Skeletal muscle cell (primary cell): Measurements from ENCODE around the gene GOLGA8R.
"Not testable (repeated sequence)": the region's sequence is repeated elsewhere in the genome, so short reads cannot be mapped to it uniquely, and the experiment has no call there.

Experiments used
- DNase-seq: peaks from one replicate; pipeline ENCODE4 v3.0.0-alpha.2; 2010; ENCODE audit warnings: low read depth
- H3K4me3 ChIP-seq: 2 replicates; pipeline ENCODE4 v1.5.1; 2011; ENCODE audit warnings: low read depth, mild to moderate bottlenecking, control low read depth, low read length, moderate library complexity

The GOLGA8R gene, protein sequence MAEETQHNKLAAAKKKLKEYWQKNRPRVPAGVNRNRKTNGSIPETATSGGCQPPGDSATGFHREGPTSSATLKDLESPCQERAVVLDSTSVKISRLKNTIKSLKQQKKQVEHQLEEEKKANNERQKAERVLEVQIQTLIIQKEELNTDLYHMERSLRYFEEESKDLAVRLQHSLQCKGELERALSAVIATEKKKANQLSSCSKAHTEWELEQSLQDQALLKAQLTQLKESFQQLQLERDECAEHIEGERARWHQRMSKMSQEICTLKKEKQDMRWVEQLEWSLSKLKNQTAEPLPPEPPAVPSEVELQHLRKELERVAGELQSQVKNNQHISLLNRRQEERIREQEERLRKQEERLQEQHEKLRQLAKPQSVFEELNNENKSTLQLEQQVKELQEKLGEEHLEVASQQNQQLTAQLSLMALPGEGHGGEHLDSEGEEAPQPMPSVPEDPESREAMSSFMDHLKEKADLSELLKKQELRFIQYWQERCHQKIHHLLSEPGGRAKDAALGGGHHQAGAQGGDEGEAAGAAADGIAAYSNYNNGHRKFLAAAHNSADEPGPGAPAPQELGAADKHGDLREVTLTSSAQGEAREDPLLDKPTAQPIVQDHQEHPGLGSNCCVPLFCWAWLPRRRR

DNA sequence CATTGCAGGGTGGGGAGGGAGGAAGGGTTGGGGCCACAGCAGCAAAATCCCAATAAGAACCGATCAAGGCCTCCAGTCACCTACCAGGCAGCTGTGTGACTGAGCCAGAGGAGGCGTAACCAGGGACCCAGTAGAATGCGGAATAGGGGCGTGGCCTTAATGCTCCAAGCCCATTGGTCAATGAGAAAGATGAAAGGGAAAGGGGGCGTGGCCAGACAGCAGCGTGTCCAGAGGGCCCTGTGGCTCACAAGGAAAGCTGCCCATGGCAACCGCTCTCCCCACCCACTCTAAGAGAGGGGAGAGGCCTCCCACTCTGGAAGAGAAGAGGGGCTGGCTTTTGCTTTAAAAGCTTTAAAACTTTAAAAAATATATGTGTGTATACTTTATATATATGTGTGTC is at the start of gene GOLGA8R:
Gene GOLGA8R (minus strand): TSS at position 101 of the 400 bp plus-strand sequence. CDS start 98 bp downstream, at position 3.
- DNase-seq, H3K4me3 ChIP-seq: not testable (repeated sequence)

DNA sequence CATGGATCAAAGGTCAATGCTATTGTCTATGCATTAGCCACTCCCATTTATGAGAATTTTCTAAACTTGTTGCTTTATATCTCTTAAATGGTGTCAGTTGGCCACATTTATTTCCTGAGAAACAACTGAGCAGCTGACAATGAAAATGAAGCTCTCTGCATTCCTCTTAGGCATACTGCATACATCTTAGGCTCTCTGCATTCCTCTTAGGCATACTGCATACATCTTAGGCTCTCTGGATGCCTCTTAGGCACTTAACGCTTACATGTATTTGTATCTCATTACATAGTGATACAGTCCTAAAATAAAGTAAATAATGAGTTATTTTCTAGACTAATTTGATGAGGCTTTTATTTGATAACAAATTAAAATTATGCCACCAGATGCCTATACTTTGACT is 49.8 kb upstream of the GOLGA8R start:
- not testable (repeated sequence) for DNase-seq, H3K4me3 ChIP-seq

DNA sequence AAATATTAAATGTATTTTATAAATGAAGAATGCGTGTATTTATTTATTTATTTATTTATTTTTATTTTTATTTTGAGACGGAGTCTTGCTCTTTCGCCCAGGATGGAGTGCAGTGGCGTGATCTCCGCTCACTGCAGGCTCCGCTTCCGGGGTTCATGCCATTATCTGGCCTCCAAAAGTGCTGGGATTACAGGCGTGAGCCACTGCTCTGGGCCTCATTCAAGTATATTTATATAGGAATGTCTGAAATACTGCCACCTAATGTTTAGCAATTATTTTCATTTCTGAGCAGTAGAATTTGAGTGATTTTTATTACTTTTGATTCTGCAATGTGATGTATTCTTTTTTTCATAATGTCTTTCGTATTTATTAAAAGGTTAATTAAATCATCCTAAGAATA is 48.1 kb upstream of the GOLGA8R start:
- not testable (repeated sequence) for DNase-seq, H3K4me3 ChIP-seq

DNA sequence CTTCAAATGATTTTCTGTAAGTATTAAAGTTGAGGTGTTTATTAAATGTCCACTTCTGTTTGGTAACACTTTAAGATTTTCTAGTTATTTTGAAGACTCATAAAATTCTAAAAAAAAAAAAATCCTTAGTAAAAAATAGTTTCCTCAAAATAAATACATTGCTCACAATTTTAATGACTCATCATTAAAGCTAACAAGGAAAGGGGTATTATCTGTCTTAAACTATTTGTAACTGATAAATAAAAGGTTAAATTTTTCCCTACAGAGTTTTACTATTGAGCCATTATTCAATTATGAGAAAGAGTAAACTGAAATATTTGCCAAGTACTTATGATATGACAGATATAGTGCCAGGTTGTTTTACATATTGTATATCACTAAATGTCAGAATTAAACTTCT is 38.6 kb upstream of the GOLGA8R start:
- DNase-seq, H3K4me3 ChIP-seq: not testable (repeated sequence)

DNA sequence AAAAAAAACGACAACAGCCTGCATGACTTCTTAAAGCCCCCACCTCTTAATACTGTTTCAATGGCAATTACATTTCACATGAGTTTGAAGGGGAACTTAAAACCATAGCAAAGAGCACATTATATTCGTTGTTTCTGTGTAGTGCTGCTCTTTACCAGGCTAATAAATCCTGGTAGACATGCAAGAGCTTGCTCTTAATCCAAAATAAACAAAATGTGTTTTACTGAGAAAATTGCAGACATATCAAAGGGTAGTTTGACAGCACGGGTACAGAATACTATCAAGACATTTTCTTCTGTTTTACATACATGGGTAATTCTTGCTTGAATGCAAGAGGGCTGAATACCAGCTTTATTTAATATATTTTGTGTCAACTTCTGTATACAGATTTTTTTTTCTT is 24.3 kb upstream of the GOLGA8R start:
- not testable (repeated sequence) for H3K4me3 ChIP-seq, DNase-seq

DNA sequence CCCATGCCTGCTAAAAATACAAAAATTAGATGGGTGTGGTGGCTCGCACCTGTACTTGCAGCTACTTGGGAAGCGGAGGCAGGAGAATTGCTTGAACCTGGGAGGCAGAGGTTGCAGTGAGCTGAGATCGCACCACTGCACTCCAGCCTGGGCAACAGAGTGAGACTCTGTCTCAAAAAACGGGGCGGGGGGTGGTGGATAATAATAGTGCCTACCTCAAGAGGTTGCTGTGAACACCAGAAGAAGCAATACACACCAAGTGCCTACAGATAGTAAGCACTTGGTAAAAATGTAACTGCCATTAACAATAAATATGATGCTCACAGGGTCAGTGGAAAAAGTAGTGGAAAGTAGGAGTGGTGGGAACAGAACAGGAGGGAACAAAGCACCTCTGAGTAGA is 21.8 kb upstream of the GOLGA8R start:
- not testable (repeated sequence) for DNase-seq, H3K4me3 ChIP-seq

DNA sequence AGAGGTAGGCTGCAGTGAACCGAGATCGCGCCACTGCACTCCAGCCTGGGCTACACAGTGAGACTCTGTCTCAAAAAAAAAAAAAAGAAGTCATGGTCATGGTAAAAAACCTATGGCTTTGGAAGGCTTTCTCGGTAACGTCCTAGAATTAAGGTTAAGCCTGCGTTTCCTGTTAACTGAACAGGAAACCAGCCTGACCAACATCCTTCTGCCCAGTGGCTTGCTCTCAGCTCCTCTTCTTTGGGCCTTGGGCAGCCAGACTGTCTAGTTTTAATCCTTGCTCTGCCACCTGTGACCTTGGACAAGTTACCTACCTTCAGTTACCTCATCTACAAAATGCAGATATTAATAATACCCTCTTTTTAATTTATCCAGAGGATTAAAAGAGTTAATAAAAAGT is 6.7 kb upstream of the GOLGA8R start:
- not testable (repeated sequence) for DNase-seq, H3K4me3 ChIP-seq

DNA sequence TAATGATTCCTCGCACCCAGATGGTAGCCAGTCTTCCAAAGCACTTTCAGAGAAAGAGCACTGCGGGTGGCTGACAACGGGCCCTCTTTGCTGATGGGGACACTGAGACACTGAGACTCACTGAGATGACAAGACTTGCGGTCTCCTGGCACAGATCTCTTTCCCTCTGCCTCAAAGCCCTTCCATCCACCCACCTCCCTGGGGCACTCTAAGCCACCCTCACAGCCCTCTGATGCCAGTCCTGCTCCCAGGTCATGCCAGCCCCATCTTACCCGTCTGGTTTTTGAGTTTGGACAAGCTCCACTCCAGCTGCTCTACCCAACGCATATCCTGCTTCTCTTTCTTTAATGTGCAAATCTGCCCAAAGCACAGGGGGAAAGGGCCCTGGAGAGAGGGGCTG is 6.4 kb downstream of the GOLGA8R start:
- H3K4me3 ChIP-seq, DNase-seq: not testable (repeated sequence)

DNA sequence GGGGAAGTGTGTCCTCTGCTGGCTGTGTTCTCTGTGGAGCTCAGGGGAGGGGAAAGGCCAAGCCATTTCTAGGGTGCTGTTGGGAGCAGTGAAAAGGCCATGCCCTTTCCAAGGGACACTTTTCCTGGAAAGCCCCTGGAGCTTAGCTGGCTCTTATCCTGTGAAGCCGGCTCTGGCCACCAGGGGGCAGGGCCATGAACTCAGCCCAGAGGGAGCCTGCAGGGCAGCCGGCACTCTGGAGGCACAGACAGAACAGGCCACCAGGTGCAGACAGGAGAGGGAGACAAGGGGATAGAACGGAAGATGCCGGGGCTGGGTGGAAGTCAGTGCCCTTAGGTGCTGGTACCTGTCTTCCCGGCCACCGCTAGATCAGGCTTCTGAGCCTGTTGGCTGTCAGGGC is 15.1 kb downstream of the GOLGA8R start:
- DNase-seq, H3K4me3 ChIP-seq: not testable (repeated sequence)

DNA sequence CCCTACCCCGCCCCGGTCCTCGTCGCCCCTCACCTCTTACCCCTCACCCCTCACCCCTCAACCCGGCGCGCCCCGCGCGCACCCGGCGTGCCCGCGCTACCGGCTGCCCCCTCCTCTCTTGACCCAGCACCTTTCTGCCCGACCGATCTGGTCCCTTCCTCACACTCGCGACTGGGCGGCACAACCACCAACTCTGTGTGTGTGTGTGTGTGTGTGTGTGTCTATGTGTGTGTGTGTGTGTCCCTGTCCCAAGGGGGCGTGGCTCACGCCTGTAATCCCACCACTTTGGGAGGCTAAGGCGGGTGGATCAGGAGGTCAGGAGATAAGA is 20.4 kb downstream of the GOLGA8R start:
- not testable (repeated sequence) for DNase-seq, H3K4me3 ChIP-seq

DNA sequence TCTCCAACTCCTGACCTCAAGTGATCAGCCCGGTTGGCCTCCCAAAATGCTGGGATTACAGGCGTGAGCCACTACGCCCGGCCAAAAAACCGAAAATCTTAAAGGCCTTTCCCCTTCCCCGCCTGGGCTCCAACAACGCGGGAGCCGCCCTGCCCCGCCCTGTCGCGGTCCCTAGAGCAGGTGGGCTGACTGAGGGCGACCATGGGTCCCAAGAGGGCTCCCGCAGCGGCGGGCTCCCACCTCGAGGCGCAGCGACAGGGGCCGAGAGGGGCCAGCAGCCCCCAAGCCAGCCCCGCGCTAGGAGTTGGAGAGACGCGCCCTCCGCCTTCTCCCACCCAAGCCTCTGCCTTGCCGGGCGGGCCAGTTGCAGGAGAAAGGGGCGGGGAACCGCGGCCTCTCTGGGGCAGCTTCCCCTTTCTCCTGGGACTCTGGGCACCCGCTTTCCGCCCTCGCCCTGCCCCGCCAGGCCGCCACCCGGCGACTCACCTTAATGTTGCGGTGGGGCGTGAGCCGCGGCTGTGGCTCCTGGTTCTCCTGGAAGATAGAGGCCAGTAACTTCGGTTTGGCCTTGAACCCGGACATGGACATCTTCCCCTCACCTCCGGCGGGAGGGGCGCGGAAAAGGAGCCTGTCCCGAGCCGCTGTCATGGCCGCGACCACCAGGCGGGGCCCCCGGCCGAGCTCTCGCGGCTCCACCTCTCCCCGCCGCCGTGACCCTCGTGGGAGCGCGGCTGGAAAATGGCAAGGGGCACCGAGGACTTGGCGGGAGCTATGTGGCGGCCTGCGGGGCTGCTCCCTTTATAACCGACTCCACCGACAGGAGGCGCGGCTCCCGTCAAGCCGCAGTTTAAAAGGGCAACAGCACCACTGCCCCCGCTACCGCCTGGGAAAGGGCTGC is 21.0 kb downstream of the GOLGA8R start, which contains the start of gene CHRFAM7A:
Gene CHRFAM7A (minus strand): TSS at position 775 of the 898 bp plus-strand sequence. CDS start 10,189 bp downstream, outside the sequence.
- DNase-seq, result not testable (repeated sequence)
- peak within 1 kb of the TSS; percentile 17 for H3K4me3 ChIP-seq

DNA sequence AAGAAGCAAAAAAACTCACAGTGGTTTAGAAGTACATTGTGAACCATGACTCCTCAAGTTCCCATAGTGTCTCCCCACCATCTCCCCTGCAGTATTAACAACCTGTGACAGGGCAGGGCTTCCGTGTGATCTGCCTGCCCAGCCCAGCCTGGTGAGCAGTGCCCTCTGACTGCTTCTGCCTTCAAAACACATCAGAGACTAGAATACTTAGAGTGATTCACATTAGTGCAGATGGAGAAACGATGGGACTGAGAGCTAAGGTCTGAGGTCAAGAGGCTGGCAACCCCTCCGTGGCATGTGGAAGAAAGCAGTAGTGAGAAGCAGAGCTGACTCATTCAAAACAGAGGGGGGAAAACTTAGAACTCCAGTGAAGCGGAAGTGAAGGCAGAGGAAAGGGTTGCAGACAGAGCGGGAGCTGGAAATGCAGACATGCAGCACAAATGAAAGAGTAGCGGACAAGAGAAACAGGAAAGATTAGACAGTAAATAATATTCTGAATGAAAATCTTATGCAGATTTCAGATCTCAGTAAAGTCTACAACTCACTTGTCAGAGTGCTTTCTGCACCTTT is 27.7 kb downstream of the GOLGA8R start:
- not testable (repeated sequence) for DNase-seq, H3K4me3 ChIP-seq

DNA sequence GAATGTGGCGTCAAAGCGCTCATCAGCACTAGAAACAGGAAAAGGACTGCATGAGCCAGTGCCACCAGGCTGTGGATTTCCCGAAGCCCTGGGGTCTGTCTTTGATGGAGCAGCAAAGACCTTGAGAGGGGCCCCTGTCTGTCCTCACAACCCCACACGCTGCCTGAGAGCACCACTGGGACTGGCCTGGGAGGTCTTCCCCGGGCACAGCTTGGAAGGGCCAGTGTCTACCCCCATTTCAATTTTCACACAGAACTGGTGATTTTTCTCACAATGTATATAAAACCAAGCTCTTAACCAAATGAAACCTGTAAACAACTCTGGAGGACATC is 37.0 kb downstream of the GOLGA8R start:
- H3K4me3 ChIP-seq, DNase-seq: not testable (repeated sequence)

DNA sequence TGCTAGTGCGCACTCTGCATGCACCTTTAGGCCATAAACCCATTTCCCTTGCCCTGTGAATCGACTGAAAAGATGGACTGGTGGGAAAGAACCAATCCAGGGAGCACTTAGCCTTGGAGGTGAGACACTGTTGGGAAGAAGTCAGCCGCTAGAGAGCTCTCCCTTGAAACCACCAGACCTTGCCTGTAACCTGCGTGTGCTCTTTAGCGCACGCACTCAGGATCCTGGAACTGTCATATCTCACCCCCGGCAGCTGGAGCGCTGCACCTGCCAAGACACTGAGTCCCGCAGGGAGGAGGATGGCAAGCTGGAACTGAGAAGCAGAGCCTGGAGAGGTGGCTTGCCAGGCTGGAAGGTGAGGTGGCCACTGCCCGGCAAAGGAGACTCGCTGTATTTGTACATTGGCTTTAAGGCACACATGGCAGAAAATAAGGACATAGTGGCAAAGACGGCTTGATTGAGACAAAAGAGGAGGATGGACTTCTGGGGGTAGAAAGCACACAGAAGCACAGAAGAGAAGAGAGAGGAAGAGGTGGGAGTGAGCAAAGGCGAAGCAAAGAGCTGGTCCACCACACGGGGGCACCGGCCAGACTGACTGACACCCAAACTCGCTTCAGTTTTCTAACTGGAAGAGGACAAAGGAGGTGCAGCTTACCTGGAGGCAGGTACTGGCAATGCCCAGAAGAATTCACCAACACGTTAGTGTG is 37.5 kb downstream of the GOLGA8R start:
- H3K4me3 ChIP-seq, DNase-seq: not testable (repeated sequence)

DNA sequence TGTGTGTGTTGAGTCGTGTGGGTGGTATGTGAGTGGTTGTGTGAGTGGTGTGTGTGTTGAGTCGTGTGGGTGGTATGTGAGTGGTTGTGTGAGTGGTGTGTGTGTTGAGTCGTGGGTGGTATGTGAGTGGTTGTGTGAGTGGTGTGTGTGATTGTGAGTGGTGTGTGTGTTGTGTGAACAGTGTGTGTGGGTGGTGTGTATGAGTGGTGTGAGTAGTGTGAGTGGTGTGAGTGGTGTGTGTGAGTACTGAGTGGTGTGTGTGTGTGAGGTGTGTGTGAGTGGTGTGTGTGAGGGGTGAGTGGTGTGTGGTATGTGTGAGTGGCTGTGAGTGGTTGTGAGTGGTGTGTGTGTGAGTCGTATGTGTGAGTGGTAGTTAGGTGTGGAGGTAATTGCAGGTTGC is 38.2 kb downstream of the GOLGA8R start:
- H3K4me3 ChIP-seq, DNase-seq: not testable (repeated sequence)

DNA sequence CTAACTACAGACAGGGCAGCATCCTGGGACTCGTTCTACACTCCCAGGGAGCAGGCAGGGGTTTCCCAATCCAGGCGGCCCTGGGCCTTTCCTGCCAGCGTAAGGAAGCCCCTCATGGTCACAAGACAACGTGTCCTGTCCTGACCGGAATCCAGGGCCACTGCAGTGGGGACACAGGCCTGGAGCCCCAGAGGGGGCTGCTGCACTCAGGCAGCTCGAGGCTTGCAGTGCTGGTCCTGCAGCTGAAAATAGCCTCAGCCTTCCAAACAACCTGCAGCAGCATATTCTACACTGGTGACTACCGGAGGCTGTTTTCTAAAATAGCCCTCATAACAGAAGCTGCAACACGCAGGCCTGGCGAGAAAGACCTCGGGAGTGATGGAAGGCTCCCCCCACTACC is 39.2 kb downstream of the GOLGA8R start:
- H3K4me3 ChIP-seq, DNase-seq: not testable (repeated sequence)

DNA sequence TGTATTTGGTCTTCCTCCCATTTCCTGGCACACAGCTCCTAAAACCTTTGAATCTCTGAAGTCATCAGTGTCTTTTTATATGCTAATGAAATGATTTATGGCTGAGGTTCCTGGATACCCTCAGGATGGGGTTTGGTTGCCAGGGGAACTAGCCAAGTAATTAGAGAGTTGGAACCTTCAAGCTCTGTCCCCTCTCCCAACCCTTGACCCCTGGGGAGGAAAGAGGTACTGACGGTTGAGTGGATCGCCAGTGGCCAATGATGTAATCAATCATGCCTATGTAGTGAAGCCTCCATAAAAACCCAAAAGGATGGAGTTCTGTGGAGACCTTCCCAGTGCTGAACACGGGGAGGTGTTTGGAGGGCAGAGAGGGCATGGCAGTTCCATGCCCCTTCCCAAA is 45.8 kb downstream of the GOLGA8R start:
- not testable (repeated sequence) for DNase-seq, H3K4me3 ChIP-seq

DNA sequence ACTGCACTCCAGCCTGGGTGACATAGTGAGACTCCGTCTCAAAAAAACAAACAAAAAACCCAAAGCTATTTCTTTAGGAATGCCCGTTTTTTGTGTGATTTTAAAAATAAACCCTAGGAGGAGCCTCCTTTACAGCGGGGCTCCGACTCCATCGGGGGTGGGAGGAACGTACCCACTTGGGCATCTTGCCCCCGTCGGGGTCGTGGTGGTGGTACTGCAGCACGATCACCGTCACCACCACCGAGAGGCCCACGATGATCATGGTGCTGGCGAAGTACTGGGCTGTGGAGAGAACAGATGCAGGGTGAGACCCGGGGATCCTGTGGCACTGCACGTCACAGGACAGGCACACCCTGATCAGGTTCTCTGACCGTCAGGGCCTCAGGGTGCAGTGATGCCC is 46.8 kb downstream of the GOLGA8R start:
- not testable (repeated sequence) for H3K4me3 ChIP-seq, DNase-seq

DNA sequence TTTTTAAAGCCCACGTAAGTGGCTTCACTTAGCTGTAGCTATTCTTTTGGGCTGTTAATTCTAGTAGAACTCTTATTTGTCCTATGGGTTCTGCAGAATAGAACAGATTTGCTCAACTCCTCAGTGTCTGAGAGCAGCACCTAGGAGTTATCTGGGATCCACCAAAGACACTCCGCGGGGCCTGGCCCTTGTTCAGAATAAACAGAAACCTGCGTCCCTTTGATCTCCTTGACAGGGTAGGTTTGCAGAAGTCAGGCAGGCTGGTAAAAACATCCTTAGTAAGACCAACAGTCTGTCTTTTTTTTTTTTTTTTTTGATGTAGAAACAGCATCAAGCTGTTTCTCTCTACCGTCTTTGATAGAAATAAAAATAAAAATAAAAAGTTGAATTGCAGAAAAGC is 52.7 kb downstream of the GOLGA8R start:
- not testable (repeated sequence) for H3K4me3 ChIP-seq, DNase-seq
